ENCODE results near the gene SDCBP2. TPM values are rescaled to one million over a fixed set of nuclear protein-coding genes. Genes with fewer than 3 reads are reported as not detected.

The SDCBP2 gene
- total RNA-seq, 1 experiment from 2014 or later = 1.1 TPM

GRCh38 chr20:1305712-1306111 is 23.2 kb downstream of the SDCBP2 start:
- no peaks in the 10 kb centered on the region for H3K27me3 ChIP-seq (ENCODE audit: control insufficient read depth, insufficient read depth, low read length)
- no peak overlapping the region for H3K4me3 ChIP-seq (ENCODE audit: insufficient read depth, low read depth, low read length)
- no peaks in the 10 kb centered on the region for H3K36me3 ChIP-seq (replicated peaks; ENCODE audit: control insufficient read depth, insufficient read depth, low read length)
- no peak for DNase-seq

GRCh38 chr20:1304710-1305515 is 24.0 kb downstream of the SDCBP2 start:
- no peaks in the 10 kb centered on the region for H3K36me3 ChIP-seq (replicated peaks; ENCODE audit: control insufficient read depth, insufficient read depth, low read length)
- no peaks in the 10 kb centered on the region for H3K27me3 ChIP-seq (ENCODE audit: control insufficient read depth, insufficient read depth, low read length)
- H3K4me3 ChIP-seq (ENCODE audit: insufficient read depth, low read depth, low read length) = no peak overlapping the region
- no peak for DNase-seq

DNA sequence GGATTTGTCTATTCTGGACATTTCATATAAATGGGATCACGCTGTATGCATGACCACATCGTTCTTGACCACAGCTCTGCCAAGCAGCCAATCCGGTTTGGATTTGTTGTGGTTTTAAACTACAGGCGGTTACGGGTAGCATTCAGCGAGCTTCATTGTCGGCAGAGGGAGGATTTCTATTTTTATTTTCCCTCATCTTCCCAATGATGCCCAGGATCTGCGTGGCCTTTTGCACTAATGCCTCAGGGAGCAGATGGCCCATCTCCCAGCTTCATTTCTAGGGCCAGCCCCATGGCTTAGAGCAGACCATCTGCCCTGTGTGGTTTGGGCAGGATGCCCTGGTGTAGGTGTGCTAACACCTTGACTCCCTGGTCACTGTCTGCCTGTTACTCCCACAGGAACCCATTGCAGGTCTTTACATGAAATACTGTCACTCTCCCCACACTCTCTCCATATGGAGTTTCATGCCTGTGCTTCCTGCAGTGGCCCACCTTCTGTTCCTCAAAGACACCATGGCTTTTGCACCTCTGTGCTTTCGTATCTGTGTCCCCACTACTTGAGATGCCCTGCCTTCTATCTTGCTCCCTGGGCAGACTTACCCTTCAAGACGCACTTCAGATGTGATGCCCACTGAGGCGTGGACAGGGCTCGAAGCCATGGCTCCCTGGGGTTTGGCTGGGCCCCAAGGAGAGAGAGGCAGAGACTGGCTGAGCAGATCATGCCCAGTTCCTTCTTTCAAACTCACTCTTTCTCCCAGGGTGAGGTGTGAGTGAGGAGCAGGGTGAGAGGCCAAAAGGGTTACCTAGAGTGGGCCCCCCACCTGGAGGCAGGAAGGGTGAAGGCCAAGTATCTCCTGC is 26.0 kb downstream of the SDCBP2 start:
- H3K36me3 ChIP-seq (replicated peaks; ENCODE audit: control insufficient read depth, insufficient read depth, low read length) = no peaks in the 10 kb centered on the region
- no peaks in the 10 kb centered on the region for H3K27me3 ChIP-seq (ENCODE audit: control insufficient read depth, insufficient read depth, low read length)
- no peak for DNase-seq
- no peak overlapping the region for H3K4me3 ChIP-seq (ENCODE audit: insufficient read depth, low read depth, low read length)

DNA sequence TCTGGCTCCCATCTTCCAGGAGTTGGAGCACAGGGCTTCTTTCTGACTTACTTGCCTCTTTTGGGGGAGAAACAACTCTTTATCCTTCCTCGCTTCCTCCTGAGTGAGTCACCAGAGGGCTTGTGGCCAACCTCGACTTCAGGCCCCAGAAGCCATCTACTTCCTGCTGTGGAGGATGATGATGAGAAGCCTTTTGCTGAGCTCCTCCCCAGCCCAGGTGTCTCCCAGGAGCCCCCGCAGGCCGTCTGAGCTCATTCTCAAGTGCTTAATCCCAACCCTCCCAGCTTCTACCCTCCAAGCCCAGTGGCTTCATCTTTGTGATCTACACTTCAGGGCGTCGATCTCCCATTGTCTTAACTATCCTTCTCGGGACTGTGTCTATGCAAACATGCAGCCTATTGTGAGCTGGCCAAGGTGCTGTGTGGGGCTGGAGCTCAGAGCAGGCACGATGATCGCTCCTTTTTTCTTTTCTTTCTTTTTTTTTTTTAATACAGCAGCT is 27.9 kb downstream of the SDCBP2 start:
- no peak overlapping the region for H3K4me3 ChIP-seq (ENCODE audit: insufficient read depth, low read depth, low read length)
- no peaks in the 10 kb centered on the region for H3K27me3 ChIP-seq (ENCODE audit: control insufficient read depth, insufficient read depth, low read length)
- peak; percentile 77 for DNase-seq
- no peaks in the 10 kb centered on the region for H3K36me3 ChIP-seq (replicated peaks; ENCODE audit: control insufficient read depth, insufficient read depth, low read length)

GRCh38 chr20:1300083-1300840 is 28.7 kb downstream of the SDCBP2 start:
- no peaks in the 10 kb centered on the region for H3K36me3 ChIP-seq (replicated peaks; ENCODE audit: control insufficient read depth, insufficient read depth, low read length)
- no peak overlapping the region for H3K4me3 ChIP-seq (ENCODE audit: insufficient read depth, low read depth, low read length)
- peak; percentile 25 for DNase-seq
- no peaks in the 10 kb centered on the region for H3K27me3 ChIP-seq (ENCODE audit: control insufficient read depth, insufficient read depth, low read length)

DNA sequence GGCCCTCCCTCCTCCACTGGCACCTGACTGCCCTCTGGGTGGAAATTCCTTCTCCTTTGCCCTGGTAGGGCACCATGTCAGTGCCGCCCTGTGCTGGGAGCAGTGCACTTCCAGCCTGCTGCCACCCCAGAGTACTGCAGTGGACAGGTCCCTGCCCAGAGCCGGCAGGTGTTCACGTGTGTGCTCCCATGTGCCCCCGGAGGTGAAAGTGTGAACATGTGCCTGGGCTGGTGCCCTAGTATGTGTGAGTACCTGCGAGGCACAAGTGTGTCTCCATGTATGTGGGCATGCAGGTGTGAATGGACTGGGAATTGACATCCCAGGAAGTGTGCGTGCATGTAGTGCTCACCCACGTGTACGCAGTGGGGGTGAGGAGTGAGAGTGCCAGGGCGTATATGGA is 29.4 kb downstream of the SDCBP2 start:
- DNase-seq = peak; percentile 83
- H3K36me3 ChIP-seq (replicated peaks; ENCODE audit: control insufficient read depth, insufficient read depth, low read length) = no peaks in the 10 kb centered on the region
- no peak overlapping the region for H3K4me3 ChIP-seq (ENCODE audit: insufficient read depth, low read depth, low read length)
- no peaks in the 10 kb centered on the region for H3K27me3 ChIP-seq (ENCODE audit: control insufficient read depth, insufficient read depth, low read length)

GRCh38 chr20:1298888-1299511 is 29.9 kb downstream of the SDCBP2 start:
- H3K4me3 ChIP-seq (ENCODE audit: insufficient read depth, low read depth, low read length) = no peak overlapping the region

DNA sequence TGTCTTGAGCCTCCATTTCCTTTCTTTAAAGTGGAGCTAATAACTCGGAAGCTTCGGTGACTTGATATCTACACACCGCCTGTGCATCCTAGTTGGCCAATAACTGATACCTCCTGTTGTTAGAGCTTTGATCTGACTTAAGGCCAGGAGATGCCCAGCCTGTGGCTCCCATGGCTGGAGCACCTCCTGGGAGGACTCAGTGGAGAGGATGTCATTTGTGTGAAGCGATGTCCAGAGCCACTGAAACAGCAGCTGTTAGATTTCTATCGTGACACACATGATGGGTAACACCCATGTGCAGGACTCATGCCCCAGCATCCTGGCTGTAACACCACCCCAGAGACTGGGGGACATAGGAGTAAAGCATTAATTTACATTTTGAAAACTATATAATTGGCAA is 30.8 kb downstream of the SDCBP2 start:
- Histone ChIP-seq H3K36me3 (replicated peaks; ENCODE audit: control insufficient read depth, insufficient read depth, low read length) (no peaks in the 10 kb centered on the region), H3K4me3 (ENCODE audit: insufficient read depth, low read depth, low read length) (no peak overlapping the region), H3K27me3 (ENCODE audit: control insufficient read depth, insufficient read depth, low read length) (no peaks in the 10 kb centered on the region)
- DNase-seq = no peak

More at GRCh38 chr20:1298888-1299511, 29.9 kb downstream of the SDCBP2 start:
- H3K36me3 ChIP-seq (replicated peaks; ENCODE audit: control insufficient read depth, insufficient read depth, low read length) = no peaks in the 10 kb centered on the region
- no peak for DNase-seq
- H3K27me3 ChIP-seq (ENCODE audit: control insufficient read depth, insufficient read depth, low read length) = no peaks in the 10 kb centered on the region

DNA sequence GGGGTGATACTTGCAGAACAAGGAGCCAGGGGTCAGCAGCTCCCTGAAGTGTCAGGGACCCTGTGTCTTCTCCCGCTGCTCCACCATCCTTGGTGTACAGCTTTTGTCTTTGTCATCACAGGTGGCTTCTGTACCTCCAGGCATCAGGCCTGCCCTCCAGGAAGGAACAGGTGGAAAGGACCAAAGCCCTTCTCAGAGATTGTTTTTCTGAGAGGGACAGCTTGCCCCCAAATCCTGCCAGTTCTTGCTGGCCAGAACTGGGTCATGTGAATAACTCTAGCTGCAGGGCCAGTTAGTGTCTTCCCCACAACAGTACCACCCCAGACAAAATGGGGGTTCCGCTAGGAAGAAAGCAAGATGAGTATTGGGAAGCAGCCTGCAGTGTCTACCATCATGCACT is 31.5 kb downstream of the SDCBP2 start:
- H3K36me3 ChIP-seq (replicated peaks; ENCODE audit: control insufficient read depth, insufficient read depth, low read length) = no peaks in the 10 kb centered on the region
- DNase-seq = no peak
- H3K4me3 ChIP-seq (ENCODE audit: insufficient read depth, low read depth, low read length) = no peak overlapping the region
- H3K27me3 ChIP-seq (ENCODE audit: control insufficient read depth, insufficient read depth, low read length) = no peaks in the 10 kb centered on the region

DNA sequence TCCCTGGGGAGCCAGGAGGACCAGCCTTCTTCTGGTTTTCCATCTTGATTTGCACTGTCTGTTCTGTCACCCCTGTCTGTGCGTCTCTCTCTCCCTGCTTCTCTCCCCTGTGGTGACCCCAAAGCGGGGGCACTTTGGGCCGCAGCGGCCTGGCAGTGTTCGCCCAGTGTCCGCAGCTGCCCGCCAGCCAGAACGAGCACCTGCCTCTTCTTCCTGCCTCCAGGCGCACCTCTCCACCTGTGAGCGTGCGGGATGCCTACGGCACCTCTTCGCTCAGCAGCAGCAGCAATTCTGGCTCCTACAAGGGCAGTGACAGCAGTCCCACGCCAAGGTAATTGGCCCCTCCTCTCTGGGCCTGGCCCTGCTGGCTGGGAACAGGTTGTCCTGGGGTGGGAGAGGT is 32.0 kb downstream of the SDCBP2 start:
- H3K27me3 ChIP-seq (ENCODE audit: control insufficient read depth, insufficient read depth, low read length) = no peaks in the 10 kb centered on the region
- no peaks in the 10 kb centered on the region for H3K36me3 ChIP-seq (replicated peaks; ENCODE audit: control insufficient read depth, insufficient read depth, low read length)
- DNase-seq = no peak
- no peak overlapping the region for H3K4me3 ChIP-seq (ENCODE audit: insufficient read depth, low read depth, low read length)

DNA sequence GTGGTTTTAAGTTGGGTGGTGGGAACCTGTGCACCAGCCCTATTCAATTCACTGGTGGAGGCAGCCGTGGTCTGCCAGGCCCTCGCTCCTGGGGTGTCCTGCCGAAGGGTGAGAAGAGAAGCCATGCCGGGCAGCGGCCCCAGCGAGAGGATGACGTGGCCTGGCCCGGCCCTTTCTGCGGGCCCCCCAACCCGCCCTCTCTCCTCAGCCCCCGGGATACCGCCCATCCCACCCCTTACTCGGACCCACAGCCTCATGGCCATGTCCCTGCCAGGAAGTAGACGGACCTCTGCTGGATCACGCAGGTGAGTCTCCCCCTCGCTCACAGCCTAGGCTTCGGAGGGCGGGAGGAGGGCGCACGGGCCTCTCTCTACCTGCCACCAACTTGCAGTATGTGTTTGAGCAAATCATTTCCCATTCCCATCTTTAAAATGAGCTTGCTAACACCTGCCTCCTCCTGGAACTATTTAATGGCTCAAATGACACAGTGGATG is 32.8 kb downstream of the SDCBP2 start:
- DNase-seq = no peak

GRCh38 chr20:1295276-1295930 is 33.5 kb downstream of the SDCBP2 start:
- H3K27me3 ChIP-seq (ENCODE audit: control insufficient read depth, insufficient read depth, low read length) = no peaks in the 10 kb centered on the region
- H3K36me3 ChIP-seq (replicated peaks; ENCODE audit: control insufficient read depth, insufficient read depth, low read length) = no peaks in the 10 kb centered on the region
- no peak for DNase-seq
- no peak overlapping the region for H3K4me3 ChIP-seq (ENCODE audit: insufficient read depth, low read depth, low read length)

More for the DNA sequence above, 32.8 kb downstream of the SDCBP2 start:
- Histone ChIP-seq H3K4me3 (ENCODE audit: insufficient read depth, low read depth, low read length) (no peak overlapping the region), H3K27me3 (ENCODE audit: control insufficient read depth, insufficient read depth, low read length) (no peaks in the 10 kb centered on the region), H3K36me3 (replicated peaks; ENCODE audit: control insufficient read depth, insufficient read depth, low read length) (no peaks in the 10 kb centered on the region)

- no peaks in the 10 kb centered on the region for H3K27me3 ChIP-seq (ENCODE audit: control insufficient read depth, insufficient read depth, low read length)
- H3K4me3 ChIP-seq (ENCODE audit: insufficient read depth, low read depth, low read length) = no peak overlapping the region
- H3K36me3 ChIP-seq (replicated peaks; ENCODE audit: control insufficient read depth, insufficient read depth, low read length) = no peaks in the 10 kb centered on the region
- DNase-seq = no peak
Observed at GRCh38 chr20:1294497-1294896, 34.4 kb downstream of the SDCBP2 start.

Measured in H7 (cell line).